ENCODE measurements around the gene THRSP.

Gene THRSP

GRCh38 chr11:78111298-78111697, 47.6 kb downstream of the THRSP start:
- H3K4me3 Mint-ChIP-seq: no peak overlapping the region
- no peak for DNase-seq
- peaks cover 8 to 22% of the 10 kb centered on the region in 2 donors for H3K4me1 Mint-ChIP-seq
- no peak overlapping the region for H3K27ac Mint-ChIP-seq
- H3K27me3 Mint-ChIP-seq: no peaks in the 10 kb centered on the region
- ATAC-seq (replicated peaks): no peak
- H3K9me3 Mint-ChIP-seq: no peaks in the 10 kb centered on the region
- peaks cover 30 to 44% of the 10 kb centered on the region in 2 donors for H3K36me3 Mint-ChIP-seq

GRCh38 chr11:78112582-78113275, 49.1 kb downstream of the THRSP start:
- Mint-ChIP-seq H3K27ac (peak overlapping the region; percentile 49), H3K27me3 (no peaks in the 10 kb centered on the region), H3K4me1 (peaks cover 8 to 22% of the 10 kb centered on the region in 2 donors), H3K9me3 (no peaks in the 10 kb centered on the region), H3K36me3 (peaks cover 33 to 48% of the 10 kb centered on the region in 2 donors), H3K4me3 (peak overlapping the region; percentile 12 to 37)
- DNase-seq: no peak
- peak; percentile 95 to 97 for ATAC-seq (replicated peaks)
